Peyer's patch (tissue), 4 donors: ENCODE results near the gene CBLB.

ENCODE experiments used
- CTCF ChIP-seq, 6 experiments: fragments of 450-650 bp in 4 of 6; fragments of 200-600 bp in 2 of 6; sonication (generic) in 1 of 6; IDR thresholded peaks; one replicate each; pipeline ENCODE4 v1.5.1; 2017 to 2019; ENCODE audit warnings: antibody characterized with exemption in 6 of 6, mild to moderate bottlenecking in 3 of 6, moderate library complexity in 1 of 6
- POLR2A ChIP-seq, 2 donors: fragments of 450-650 bp; IDR thresholded peaks; one replicate each; pipeline ENCODE4 v1.5.1; 2017; ENCODE audit warnings: antibody characterized with exemption in 2 of 2, mild to moderate bottlenecking in 2 of 2, moderate library complexity in 2 of 2

- TF ChIP-seq POLR2A (IDR thresholded peaks at IDR 0.05) (no peak), CTCF (IDR thresholded peaks at IDR 0.05) (no peak)
These were observed 12.2 kb downstream of the CBLB start for GRCh38 chr3:105856605-105857004.
